ENCODE results near the gene ADAMTS13.

DNA sequence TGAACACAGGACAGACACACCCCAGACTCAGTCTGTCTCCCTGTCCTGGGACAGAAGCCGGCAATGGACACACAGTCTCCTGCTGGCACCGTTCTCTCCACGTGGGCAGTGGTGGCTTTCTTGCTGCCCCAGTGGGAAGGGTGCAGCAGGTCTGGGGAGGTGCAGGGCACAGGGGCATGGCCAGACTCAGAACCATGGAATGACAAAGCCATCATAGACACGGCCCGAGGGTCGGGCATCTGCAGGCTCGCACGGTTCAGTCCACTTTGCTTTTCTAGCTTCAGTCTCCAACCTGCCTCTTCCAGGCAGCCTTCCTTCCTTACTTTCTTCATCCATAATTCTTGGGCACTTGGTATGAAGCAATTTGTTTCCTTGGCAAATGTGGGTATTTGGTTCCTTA, 85.9 kb downstream of the ADAMTS13 start:
- TF ChIP-seq, protein P1, sequence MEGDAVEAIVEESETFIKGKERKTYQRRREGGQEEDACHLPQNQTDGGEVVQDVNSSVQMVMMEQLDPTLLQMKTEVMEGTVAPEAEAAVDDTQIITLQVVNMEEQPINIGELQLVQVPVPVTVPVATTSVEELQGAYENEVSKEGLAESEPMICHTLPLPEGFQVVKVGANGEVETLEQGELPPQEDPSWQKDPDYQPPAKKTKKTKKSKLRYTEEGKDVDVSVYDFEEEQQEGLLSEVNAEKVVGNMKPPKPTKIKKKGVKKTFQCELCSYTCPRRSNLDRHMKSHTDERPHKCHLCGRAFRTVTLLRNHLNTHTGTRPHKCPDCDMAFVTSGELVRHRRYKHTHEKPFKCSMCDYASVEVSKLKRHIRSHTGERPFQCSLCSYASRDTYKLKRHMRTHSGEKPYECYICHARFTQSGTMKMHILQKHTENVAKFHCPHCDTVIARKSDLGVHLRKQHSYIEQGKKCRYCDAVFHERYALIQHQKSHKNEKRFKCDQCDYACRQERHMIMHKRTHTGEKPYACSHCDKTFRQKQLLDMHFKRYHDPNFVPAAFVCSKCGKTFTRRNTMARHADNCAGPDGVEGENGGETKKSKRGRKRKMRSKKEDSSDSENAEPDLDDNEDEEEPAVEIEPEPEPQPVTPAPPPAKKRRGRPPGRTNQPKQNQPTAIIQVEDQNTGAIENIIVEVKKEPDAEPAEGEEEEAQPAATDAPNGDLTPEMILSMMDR (IDR thresholded peaks at IDR 0.05; ENCODE audit: insufficient read depth, low read length, poor library complexity, severe bottlenecking): no peak
- no peak for TF ChIP-seq EZH2phosphoT487 (conservative IDR thresholded peaks at IDR 0.05; ENCODE audit: low read length)
